Measurements from ENCODE around the gene RBM12.

Gene RBM12

DNA sequence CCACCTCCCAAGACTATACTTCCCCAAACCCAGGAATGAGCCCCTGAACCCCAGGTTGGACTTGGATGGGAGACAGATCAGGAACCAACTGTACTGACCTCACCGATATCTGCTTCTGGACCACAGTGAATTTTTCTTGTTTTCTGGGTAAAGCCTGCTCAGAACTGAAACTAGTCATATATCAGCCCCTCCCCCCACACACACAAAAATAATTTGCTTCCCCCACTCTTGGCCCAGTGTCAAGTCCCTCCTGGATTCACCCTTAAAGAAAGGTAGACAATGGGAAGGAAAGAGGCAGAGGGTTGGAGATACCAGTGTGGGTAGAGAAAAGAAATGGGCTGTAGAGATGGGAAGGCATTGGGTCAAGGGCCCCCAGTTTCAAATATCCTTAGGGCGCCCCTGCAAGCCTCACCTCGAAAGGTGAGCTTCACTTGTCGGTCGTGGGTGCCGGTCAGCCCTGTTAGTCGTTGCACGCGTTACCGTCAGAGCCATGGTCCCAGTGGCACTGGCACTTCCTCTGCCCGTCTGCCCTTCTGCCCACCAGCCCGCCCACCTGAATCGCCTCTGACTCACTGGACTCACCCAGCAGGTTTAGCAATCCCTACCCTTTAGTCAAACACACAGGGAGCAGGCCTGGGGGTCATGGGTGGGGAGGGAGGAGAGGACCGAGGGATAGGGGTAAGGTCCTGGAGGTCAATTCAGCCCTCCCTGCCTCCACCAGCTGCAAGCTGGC is 57.5 kb downstream of the RBM12 start:
- no peaks in the 10 kb centered on the region for H3K27me3 ChIP-seq (ENCODE audit: insufficient read depth, low read length)
- H3F3A ChIP-seq (ENCODE audit: insufficient read depth, low read length) = 0 out of 2 replicates have a peak, but pooled peaks cover 1% of the 10 kb centered on the region
- no peak for TF ChIP-seq EZH2 (IDR thresholded peaks at IDR 0.05; ENCODE audit: borderline replicate concordance, low read length)
- TF ChIP-seq CTCF (IDR thresholded peaks at IDR 0.05; ENCODE audit: low read length) = no peak
- no peaks in the 10 kb centered on the region for H3K79me2 ChIP-seq (ENCODE audit: insufficient read depth, low read length)
- H3K27ac ChIP-seq (ENCODE audit: low read depth, low read length, poor library complexity, severe bottlenecking) = peak overlapping the region; percentile 97
- no peaks in the 10 kb centered on the region for H3K9me3 ChIP-seq (ENCODE audit: low read length)
- no peaks in the 10 kb centered on the region for H3K9me2 ChIP-seq (ENCODE audit: low read depth, low read length)
- no peaks in the 10 kb centered on the region for H4K20me1 ChIP-seq (ENCODE audit: insufficient read depth, low read length)
- peak overlapping the region; percentile 44 for H3K4me3 ChIP-seq (ENCODE audit: low read depth, low read length, poor library complexity, severe bottlenecking)
- no peaks in the 10 kb centered on the region for H3K36me3 ChIP-seq (ENCODE audit: insufficient read depth, low read length)
- H3K9ac ChIP-seq (ENCODE audit: low read length) = peak overlapping the region; percentile 69
- H3K4me2 ChIP-seq (ENCODE audit: low read length) = peak overlapping the region; percentile 59
- no peak overlapping the region for H2AFZ ChIP-seq (ENCODE audit: low read length)
- peaks cover 66% of the 10 kb centered on the region for H3K4me1 ChIP-seq (ENCODE audit: insufficient read depth, low read length, severe bottlenecking)

GRCh38 chr20:35606127-35606526 is 58.6 kb downstream of the RBM12 start:
- Histone ChIP-seq H2AFZ (ENCODE audit: low read length) (no peak overlapping the region), H3K79me2 (ENCODE audit: insufficient read depth, low read length) (no peaks in the 10 kb centered on the region), H3F3A (ENCODE audit: insufficient read depth, low read length) (no peaks in the 10 kb centered on the region), H3K4me2 (ENCODE audit: low read length) (peak overlapping the region; percentile 8), H4K20me1 (ENCODE audit: insufficient read depth, low read length) (no peaks in the 10 kb centered on the region), H3K4me1 (ENCODE audit: insufficient read depth, low read length, severe bottlenecking) (peaks cover 66% of the 10 kb centered on the region), H3K4me3 (ENCODE audit: low read depth, low read length, poor library complexity, severe bottlenecking) (peak overlapping the region; percentile 44), H3K36me3 (ENCODE audit: insufficient read depth, low read length) (no peaks in the 10 kb centered on the region), H3K9me3 (ENCODE audit: low read length) (no peaks in the 10 kb centered on the region), H3K27ac (ENCODE audit: low read depth, low read length, poor library complexity, severe bottlenecking) (peak overlapping the region; percentile 97), H3K9ac (ENCODE audit: low read length) (peak overlapping the region; percentile 69; the same call in 1 of the 2 replicates), H3K27me3 (ENCODE audit: insufficient read depth, low read length) (no peaks in the 10 kb centered on the region), H3K9me2 (ENCODE audit: low read depth, low read length) (no peaks in the 10 kb centered on the region)
- TF ChIP-seq EZH2 (IDR thresholded peaks at IDR 0.05; ENCODE audit: borderline replicate concordance, low read length) (no peak), CTCF (IDR thresholded peaks at IDR 0.05; ENCODE audit: low read length) (no peak)

DNA sequence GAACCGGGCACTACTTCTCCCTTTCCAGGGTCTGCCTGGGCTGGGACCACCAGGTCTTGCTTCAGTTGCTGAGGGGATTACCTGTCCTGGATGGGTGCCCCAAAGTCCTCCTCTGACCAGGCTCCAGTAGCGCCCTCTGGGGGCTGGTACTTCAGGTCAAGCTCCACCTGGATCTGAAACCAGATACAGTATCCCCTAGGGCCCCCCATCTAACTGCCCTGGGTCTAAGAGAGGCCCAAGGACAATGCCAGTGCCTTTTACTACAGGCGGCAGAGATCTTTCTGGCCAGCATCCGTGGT is 60.3 kb downstream of the RBM12 start:
- no peaks in the 10 kb centered on the region for H3K9me2 ChIP-seq (ENCODE audit: low read depth, low read length)
- no peak overlapping the region for H3K9ac ChIP-seq (ENCODE audit: low read length)
- no peaks in the 10 kb centered on the region for H4K20me1 ChIP-seq (ENCODE audit: insufficient read depth, low read length)
- no peak overlapping the region for H3K27ac ChIP-seq (ENCODE audit: low read depth, low read length, poor library complexity, severe bottlenecking)
- no peaks in the 10 kb centered on the region for H3K9me3 ChIP-seq (ENCODE audit: low read length)
- no peaks in the 10 kb centered on the region for H3K27me3 ChIP-seq (ENCODE audit: insufficient read depth, low read length)
- H3K79me2 ChIP-seq (ENCODE audit: insufficient read depth, low read length) = no peaks in the 10 kb centered on the region
- no peak overlapping the region for H3K4me3 ChIP-seq (ENCODE audit: low read depth, low read length, poor library complexity, severe bottlenecking)
- H3K4me2 ChIP-seq (ENCODE audit: low read length) = no peak overlapping the region
- no peaks in the 10 kb centered on the region for H3F3A ChIP-seq (ENCODE audit: insufficient read depth, low read length)
- H3K36me3 ChIP-seq (ENCODE audit: insufficient read depth, low read length) = no peaks in the 10 kb centered on the region
- no peak for TF ChIP-seq EZH2 (IDR thresholded peaks at IDR 0.05; ENCODE audit: borderline replicate concordance, low read length)
- peak; percentile 79 for TF ChIP-seq CTCF (IDR thresholded peaks at IDR 0.05; ENCODE audit: low read length)
- no peak overlapping the region for H2AFZ ChIP-seq (ENCODE audit: low read length)
- H3K4me1 ChIP-seq (ENCODE audit: insufficient read depth, low read length, severe bottlenecking) = peaks cover 49% of the 10 kb centered on the region
